ENCODE data around the gene PIP5K1B. TPM values are rescaled to one million over a fixed set of nuclear protein-coding genes. Genes with fewer than 3 reads are reported as not detected.

Gene PIP5K1B
- total RNA-seq, 1 experiment from 2014 or later = not detected

- DNase-seq (ENCODE audit: low spot score) = no peak
- Histone ChIP-seq H3K36me3 (ENCODE audit: insufficient read depth, low read length, poor library complexity, severe bottlenecking) (no peaks in the 10 kb centered on the region), H3K9me3 (ENCODE audit: low read depth, low read length, poor library complexity, severe bottlenecking) (no peaks in the 10 kb centered on the region), H3K4me1 (ENCODE audit: insufficient read depth, low read length, poor library complexity, severe bottlenecking) (no peaks in the 10 kb centered on the region), H3K27ac (ENCODE audit: low read depth, low read length, poor library complexity, severe bottlenecking) (no peak overlapping the region), H3K27me3 (replicated peaks; ENCODE audit: insufficient read depth, low read depth, low read length, poor library complexity) (peaks cover 69% of the 10 kb centered on the region), H3K4me3 (ENCODE audit: low read depth, low read length, poor library complexity, severe bottlenecking) (no peak overlapping the region)
- BruUV-seq (replicated peaks) = no TSS peak
- ChIA-PET CTCF (no interaction called here), POLR2A (ENCODE audit: low non-redundant PET) (no interaction called here)
- TF ChIP-seq CTCF (conservative IDR thresholded peaks at IDR 0.05; ENCODE audit: low read depth, low read length) = no peak
- intact Hi-C loops (cut with micrococcal nuclease; ENCODE audit: unreplicated experiment) = no loop called here
These were observed 89.9 kb downstream of the PIP5K1B start for GRCh38 chr9:68794898-68795297.

- Histone ChIP-seq H3K27ac (ENCODE audit: low read depth, low read length, poor library complexity, severe bottlenecking) (no peak overlapping the region), H3K36me3 (ENCODE audit: insufficient read depth, low read length, poor library complexity, severe bottlenecking) (no peaks in the 10 kb centered on the region), H3K9me3 (ENCODE audit: low read depth, low read length, poor library complexity, severe bottlenecking) (no peaks in the 10 kb centered on the region), H3K4me3 (ENCODE audit: low read depth, low read length, poor library complexity, severe bottlenecking) (no peak overlapping the region), H3K27me3 (replicated peaks; ENCODE audit: insufficient read depth, low read depth, low read length, poor library complexity) (peaks cover 68% of the 10 kb centered on the region), H3K4me1 (ENCODE audit: insufficient read depth, low read length, poor library complexity, severe bottlenecking) (no peaks in the 10 kb centered on the region)
- ChIA-PET CTCF (no interaction called here), POLR2A (ENCODE audit: low non-redundant PET) (no interaction called here)
- intact Hi-C loops (cut with micrococcal nuclease; ENCODE audit: unreplicated experiment) = no loop called here
- TF ChIP-seq CTCF (conservative IDR thresholded peaks at IDR 0.05; ENCODE audit: low read depth, low read length) (no peak), EZH2 (IDR thresholded peaks at IDR 0.05; ENCODE audit: borderline replicate concordance, low read depth, low read length, poor library complexity, severe bottlenecking) (peak; percentile 7)
- no peak for DNase-seq (ENCODE audit: low spot score)
- no TSS peak for BruUV-seq (replicated peaks)
These were observed 90.4 kb downstream of the PIP5K1B start for GRCh38 chr9:68795411-68795810.

GRCh38 chr9:68797116-68797515 lies 92.1 kb downstream of the PIP5K1B start:
- intact Hi-C loops (cut with micrococcal nuclease; ENCODE audit: unreplicated experiment) = no loop called here
- Histone ChIP-seq H3K36me3 (ENCODE audit: insufficient read depth, low read length, poor library complexity, severe bottlenecking) (no peaks in the 10 kb centered on the region), H3K4me1 (ENCODE audit: insufficient read depth, low read length, poor library complexity, severe bottlenecking) (no peaks in the 10 kb centered on the region), H3K4me3 (ENCODE audit: low read depth, low read length, poor library complexity, severe bottlenecking) (no peak overlapping the region), H3K27me3 (replicated peaks; ENCODE audit: insufficient read depth, low read depth, low read length, poor library complexity) (peaks cover 58% of the 10 kb centered on the region), H3K27ac (ENCODE audit: low read depth, low read length, poor library complexity, severe bottlenecking) (no peak overlapping the region), H3K9me3 (ENCODE audit: low read depth, low read length, poor library complexity, severe bottlenecking) (no peaks in the 10 kb centered on the region)
- POLR2A ChIA-PET (ENCODE audit: low non-redundant PET) = no interaction called here
- DNase-seq (ENCODE audit: low spot score) = no peak
- no peak for TF ChIP-seq CTCF (conservative IDR thresholded peaks at IDR 0.05; ENCODE audit: low read depth, low read length)
- no peak for TF ChIP-seq EZH2 (IDR thresholded peaks at IDR 0.05; ENCODE audit: borderline replicate concordance, low read depth, low read length, poor library complexity, severe bottlenecking)
- CTCF ChIA-PET = no interaction called here
- no TSS peak for BruUV-seq (replicated peaks)
